K562 (cell line): ENCODE measurements around the gene HLA-DQA2. TPM values are rescaled to one million over a fixed set of nuclear protein-coding genes. Genes with fewer than 3 reads are reported as not detected.

Experiments
- ATAC-seq: fragments of 200-7000 bp; cut with Tn5 transposase; 3 replicates; pipeline ENCODE4 v1.9.1; 2020; ENCODE audit warnings: moderate library complexity
- BruUV-seq: library from RNA; stranded (reverse); fragments of 400-500 nt; replicated peaks from 2 replicates; lab custom pipeline; 2021; lab: Mats Ljungman, UMichigan
- CTCF ChIA-PET: fragments of 300-600 bp; formaldehyde crosslinking; extraction: SDS; loops from one replicate; lab custom pipeline; 2021; ENCODE audit warnings: low intra/inter-chr PET ratio; lab: Yijun Ruan, JAX
- POLR2A ChIA-PET: fragments of 300-600, 350-650 bp; sonication (Branson Sonifier 250); formaldehyde crosslinking; extraction: SDS; loops from one replicate; lab custom pipeline; 2021; ENCODE audit warnings: antibody characterized with exemption, inconsistent platforms; lab: Yijun Ruan, JAX
- DNase-seq, 4 experiments: peaks; one replicate each; pipeline versions ENCODE4 v3.0.0 to v3.0.0-alpha.2; 2011 to 2018; ENCODE audit warnings: low spot score in 3 of 4, mixed read lengths in 3 of 4; ENCODE audit errors: extremely low read depth in 1 of 4
- FAIRE-seq: peaks from 2 replicates; lab custom pipeline; 2011; peaks lifted over from hg19 to GRCh38; lab: Jason Lieb, UNC
- H2AFZ ChIP-seq: 2 replicates; pipeline ENCODE4 v1.6.0; 2011; ENCODE audit warnings: low read depth, low read length, control low read depth, inconsistent platforms
- H3K27ac ChIP-seq: fragments of 200-600 bp; 3 replicates; pipeline ENCODE4 v1.8.0; 2011; ENCODE audit warnings: low read depth, mild to moderate bottlenecking, control low read depth, inconsistent platforms, low read length, moderate library complexity, mixed read lengths; ENCODE audit errors: extremely low read depth
- H3K27me3 ChIP-seq, 2 experiments: fragments of 300-600 bp in 1 of 2; 2 replicates in 1 of 2; 3 replicates in 1 of 2; pipeline versions ENCODE4 v1.6.0 to v1.8.0; 2011; ENCODE audit warnings: inconsistent platforms in 2 of 2, low read length in 2 of 2, mild to moderate bottlenecking in 1 of 2, mixed read lengths in 1 of 2, moderate library complexity in 1 of 2; ENCODE audit not compliant: control insufficient read depth in 2 of 2, insufficient read depth in 2 of 2
- H3K36me3 ChIP-seq: fragments of 300-600 bp; 3 replicates; pipeline ENCODE4 v1.8.0; 2011; ENCODE audit warnings: mild to moderate bottlenecking, low read length, inconsistent platforms; ENCODE audit not compliant: control insufficient read depth, insufficient read depth
- H3K4me1 ChIP-seq, 2 experiments: fragments of 200-600 bp in 1 of 2; replicated peaks in 1 of 2; 2 replicates in 1 of 2; 3 replicates in 1 of 2; pipeline versions ENCODE4 v1.5.1 to v1.8.0; 2011; ENCODE audit warnings: inconsistent platforms in 2 of 2, low read length in 2 of 2, mild to moderate bottlenecking in 1 of 2, mixed read lengths in 1 of 2, moderate library complexity in 1 of 2; ENCODE audit not compliant: control insufficient read depth in 2 of 2, insufficient read depth in 2 of 2
- H3K4me2 ChIP-seq: 2 replicates; pipeline ENCODE4 v1.6.1; 2011; ENCODE audit warnings: low read length, control low read depth, inconsistent platforms, mixed read lengths; ENCODE audit not compliant: insufficient read depth
- H3K4me3 ChIP-seq: fragments of 200-600 bp; sonication (generic), shearing (Covaris generic); 2 replicates; pipeline ENCODE4 v1.5.1; 2016; ENCODE audit warnings: control low read depth, inconsistent platforms
- H3K79me2 ChIP-seq: fragments of 200-600 bp; 3 replicates; pipeline ENCODE4 v1.8.0; 2011; ENCODE audit warnings: low read length, inconsistent platforms; ENCODE audit not compliant: control insufficient read depth, insufficient read depth
- H3K9ac ChIP-seq, 2 experiments: 2 replicates each; pipeline versions ENCODE4 v1.6.0 to v1.6.1; 2011; ENCODE audit warnings: low read depth in 2 of 2, low read length in 2 of 2, control low read depth in 1 of 2, inconsistent platforms in 1 of 2, mild to moderate bottlenecking in 1 of 2, mixed read lengths in 1 of 2; ENCODE audit not compliant: insufficient read depth in 1 of 2
- H3K9me1 ChIP-seq: one replicate; pipeline ENCODE4 v1.6.0; 2011; ENCODE audit warnings: inconsistent platforms, mild to moderate bottlenecking, low read length, moderate library complexity; ENCODE audit not compliant: control insufficient read depth, insufficient read depth
- H3K9me3 ChIP-seq: replicated peaks from 2 replicates; pipeline ENCODE4 v1.5.1; 2011; ENCODE audit warnings: low read depth, low read length, inconsistent platforms; ENCODE audit not compliant: control insufficient read depth, insufficient read depth
- H4K20me1 ChIP-seq: replicated peaks from 2 replicates; pipeline ENCODE4 v1.6.1; 2011; ENCODE audit warnings: low read length, inconsistent platforms, mixed read lengths; ENCODE audit not compliant: control insufficient read depth, insufficient read depth
- ADNP ChIP-seq: fragments of 200-800 bp; sonication (Bioruptor generic); IDR thresholded peaks from 2 replicates; pipeline ENCODE4 v1.6.1; 2016; ENCODE audit warnings: missing genetic modification characterization, missing compliant biosample characterization
- CTCF ChIP-seq, 3 experiments: IDR thresholded peaks in 2 of 3; conservative IDR thresholded peaks in 1 of 3; 2 replicates each; pipeline ENCODE4 v1.5.1; 2011 to 2012; ENCODE audit warnings: low read length in 3 of 3, mild to moderate bottlenecking in 3 of 3, control low read depth in 2 of 3, improper control_type of control experiment in 1 of 3, inconsistent platforms in 1 of 3, low read depth in 1 of 3, mixed read lengths in 1 of 3, moderate library complexity in 1 of 3; ENCODE audit not compliant: insufficient read depth in 2 of 3
- GTF2E2 ChIP-seq: fragments of 200-800 bp; sonication (Bioruptor generic); IDR thresholded peaks from 2 replicates; pipeline ENCODE4 v1.6.1; 2016; ENCODE audit warnings: missing genetic modification characterization, missing compliant biosample characterization
- KLF10 ChIP-seq: fragments of 250-450 bp; sonication (Bioruptor Pico); IDR thresholded peaks from 2 replicates; pipeline ENCODE4 v1.6.1; 2021; ENCODE audit warnings: matching md5 sums
- MTA2 ChIP-seq: fragments of 450-650 bp; IDR thresholded peaks from 2 replicates; pipeline ENCODE4 v1.6.1; 2016; ENCODE audit warnings: low read depth
- MTA3 ChIP-seq: fragments of 450-650 bp; formaldehyde crosslinking; IDR thresholded peaks from 2 replicates; pipeline ENCODE4 v1.6.1; 2017; ENCODE audit warnings: mild to moderate bottlenecking, borderline replicate concordance
- POLR2B ChIP-seq: fragments of 450-650 bp; IDR thresholded peaks from 2 replicates; pipeline ENCODE4 v1.6.1; 2018; ENCODE audit warnings: low read depth; ENCODE audit not compliant: partially characterized antibody
- POLR3G ChIP-seq: IDR thresholded peaks from 2 replicates; pipeline ENCODE4 v1.6.1; 2011; ENCODE audit not compliant: insufficient read length, insufficient replicate concordance; ENCODE audit errors: extremely low read depth
- SAFB ChIP-seq: fragments of 200-400 bp; formaldehyde crosslinking; IDR thresholded peaks from 2 replicates; pipeline ENCODE4 v1.6.1; 2017; ENCODE audit warnings: low read depth, low read length, borderline replicate concordance
- TCF7 ChIP-seq: sonication (generic); IDR thresholded peaks from 2 replicates; pipeline ENCODE4 v1.6.1; 2016; ENCODE audit warnings: antibody characterized with exemption, borderline replicate concordance
- ZNF282 ChIP-seq: sonication (generic); formaldehyde crosslinking; IDR thresholded peaks from 2 replicates; pipeline ENCODE4 v1.8.1; 2023; ENCODE audit warnings: missing genetic modification reagents
- ZNF408 ChIP-seq: fragments of 250-450 bp; sonication (Bioruptor Pico); IDR thresholded peaks from 2 replicates; pipeline ENCODE4 v1.4.0; 2020; ENCODE audit warnings: low read depth, mild to moderate bottlenecking, moderate library complexity
- WGBS: fragments of 100-300 bp; shearing (Covaris generic); methylation state at CpG from one replicate; pipeline ENCODE4 v1.1.6; 2016; ENCODE audit warnings: low coverage, mixed read lengths; ENCODE audit not compliant: insufficient coverage; ENCODE audit errors: missing lambda C conversion rate; 5-methylcytosine and 5-hydroxymethylcytosine counted together
- in situ Hi-C: fragments of 300-500 bp; cut with MboI; formaldehyde crosslinking; loops from 4 replicates; pipeline ENCODE4 v1.15.0; 2018; ENCODE audit warnings: inconsistent platforms, mixed read lengths
- intact Hi-C: fragments of 100-400 bp; cut with micrococcal nuclease; formaldehyde crosslinking; loops from 2 replicates; pipeline ENCODE4 v1.14.2; 2022
- polyA plus RNA-seq, 8 experiments: library from polyadenylated mRNA; depleted of rRNA in 4 of 8; stranded (reverse) in 5 of 8; unstranded in 3 of 8; fragments of >200 nt; fragmentation: Nextera tagmentation in 2 of 8; fragmentation: Illumina TruSeq in 1 of 8; extraction: Ambion mirVana in 2 of 8; extraction: Trizol in 1 of 8; gene quantifications; 2 replicates each; pipeline versions ENCODE4 v1.2.1 to v1.2.3, GENCODE V29; 2011 to 2014; ENCODE audit warnings: inconsistent platforms in 1 of 8, missing spikeins in 1 of 8
- total RNA-seq, 7 experiments: library from RNA; depleted of rRNA in 6 of 7; stranded (reverse); fragments of >200 nt in 6 of 7; fragmentation: Illumina TruSeq in 2 of 7; extraction: Trizol in 2 of 7; gene quantifications; 2 replicates each; pipeline versions ENCODE4 v1.2.1 to v1.2.3, GENCODE V29; 2011 to 2021; ENCODE audit warnings: low replicate concordance in 1 of 7
- TF ChIP-seq, protein P1 (sequence below), 2 experiments: fragments of 450-650 bp in 1 of 2; sonication (generic) in 1 of 2; formaldehyde crosslinking in 1 of 2; IDR thresholded peaks in 1 of 2; conservative IDR thresholded peaks in 1 of 2; 2 replicates each; pipeline versions ENCODE4 v1.6.1 to v1.8.1; 2016 to 2023; ENCODE audit warnings: mild to moderate bottlenecking in 2 of 2, moderate library complexity in 2 of 2, inconsistent platforms in 1 of 2, missing genetic modification reagents in 1 of 2
- TF ChIP-seq, protein P2 (sequence below): fragments of 250-450 bp; sonication (Bioruptor Pico); IDR thresholded peaks from 2 replicates; pipeline ENCODE4 v1.8.0; 2021; ENCODE audit warnings: mild to moderate bottlenecking, moderate library complexity
- TF ChIP-seq, protein P3 (sequence below): fragments of 250-450 bp; sonication (Bioruptor Pico); IDR thresholded peaks from 2 replicates; pipeline ENCODE4 v1.9.0; 2021; ENCODE audit warnings: mild to moderate bottlenecking, inconsistent platforms

Gene HLA-DQA2
- total and polyA plus RNA-seq, 9 of the 15 experiments (the other 6 are each of a cell fraction or from before 2014, with no cell fraction given): not detected

DNA sequence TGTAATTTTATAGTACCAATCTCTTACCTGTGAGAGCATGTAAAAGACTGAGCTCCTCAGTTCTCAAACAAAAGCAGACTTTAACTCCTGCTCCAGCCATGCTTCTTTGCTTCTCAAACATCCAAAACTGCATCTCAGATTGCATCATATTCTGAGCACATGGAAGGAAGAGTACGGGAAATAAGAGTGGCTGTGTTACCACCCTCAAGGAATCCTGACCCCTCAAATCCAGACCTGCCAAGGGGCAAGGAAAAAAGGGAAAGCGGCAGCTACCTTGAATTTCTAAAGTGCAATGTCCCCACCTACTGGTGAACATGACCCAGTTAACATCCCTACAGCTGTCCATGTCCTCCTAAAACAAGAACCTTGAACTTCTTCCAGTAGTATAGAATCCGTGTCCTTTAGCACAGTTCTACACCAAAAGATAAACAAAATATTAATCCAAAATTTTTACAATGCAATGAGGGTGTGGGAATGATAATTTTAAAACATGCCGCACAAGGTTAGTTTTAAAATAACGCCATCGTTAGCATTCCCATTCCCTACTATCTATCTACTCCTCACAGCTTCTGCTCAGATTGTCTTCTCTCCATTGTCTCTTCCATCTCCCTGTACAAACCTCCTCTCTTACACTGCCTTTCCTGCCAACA lies 40.7 kb upstream of the HLA-DQA2 start:
- peak; percentile 19 to 72 (median 40) for DNase-seq
- TF ChIP-seq, protein P1, sequence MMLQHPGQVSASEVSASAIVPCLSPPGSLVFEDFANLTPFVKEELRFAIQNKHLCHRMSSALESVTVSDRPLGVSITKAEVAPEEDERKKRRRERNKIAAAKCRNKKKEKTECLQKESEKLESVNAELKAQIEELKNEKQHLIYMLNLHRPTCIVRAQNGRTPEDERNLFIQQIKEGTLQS (IDR thresholded peaks at IDR 0.05): peak; percentile 18; the same call in 1 of the 2 replicates
- TF ChIP-seq, protein P1 (CRISPR knock-in tag; conservative IDR thresholded peaks at IDR 0.05): no peak
- no peak for TF ChIP-seq ZNF282 (CRISPR knock-in tag)
- no peak for TF ChIP-seq KLF10 (CRISPR knock-in tag)
- TF ChIP-seq CTCF (IDR thresholded peaks at IDR 0.05 in 2 of 3, conservative IDR thresholded peaks at IDR 0.05 in 1 of 3; ENCODE audit: insufficient read depth in 2 of 3, low read depth in 1 of 3, low read length in 3 of 3): peak; percentile 66 to 81 (median 78)
- no peak for TF ChIP-seq MTA2
- no peak for TF ChIP-seq ZNF408 (CRISPR knock-in tag)
- TF ChIP-seq, protein P2, sequence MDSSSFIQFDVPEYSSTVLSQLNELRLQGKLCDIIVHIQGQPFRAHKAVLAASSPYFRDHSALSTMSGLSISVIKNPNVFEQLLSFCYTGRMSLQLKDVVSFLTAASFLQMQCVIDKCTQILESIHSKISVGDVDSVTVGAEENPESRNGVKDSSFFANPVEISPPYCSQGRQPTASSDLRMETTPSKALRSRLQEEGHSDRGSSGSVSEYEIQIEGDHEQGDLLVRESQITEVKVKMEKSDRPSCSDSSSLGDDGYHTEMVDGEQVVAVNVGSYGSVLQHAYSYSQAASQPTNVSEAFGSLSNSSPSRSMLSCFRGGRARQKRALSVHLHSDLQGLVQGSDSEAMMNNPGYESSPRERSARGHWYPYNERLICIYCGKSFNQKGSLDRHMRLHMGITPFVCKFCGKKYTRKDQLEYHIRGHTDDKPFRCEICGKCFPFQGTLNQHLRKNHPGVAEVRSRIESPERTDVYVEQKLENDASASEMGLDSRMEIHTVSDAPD: no peak
- no peak for TF ChIP-seq ADNP (tag)
- no peak for TF ChIP-seq MTA3
- TF ChIP-seq SAFB: no peak
- TF ChIP-seq, protein P3, sequence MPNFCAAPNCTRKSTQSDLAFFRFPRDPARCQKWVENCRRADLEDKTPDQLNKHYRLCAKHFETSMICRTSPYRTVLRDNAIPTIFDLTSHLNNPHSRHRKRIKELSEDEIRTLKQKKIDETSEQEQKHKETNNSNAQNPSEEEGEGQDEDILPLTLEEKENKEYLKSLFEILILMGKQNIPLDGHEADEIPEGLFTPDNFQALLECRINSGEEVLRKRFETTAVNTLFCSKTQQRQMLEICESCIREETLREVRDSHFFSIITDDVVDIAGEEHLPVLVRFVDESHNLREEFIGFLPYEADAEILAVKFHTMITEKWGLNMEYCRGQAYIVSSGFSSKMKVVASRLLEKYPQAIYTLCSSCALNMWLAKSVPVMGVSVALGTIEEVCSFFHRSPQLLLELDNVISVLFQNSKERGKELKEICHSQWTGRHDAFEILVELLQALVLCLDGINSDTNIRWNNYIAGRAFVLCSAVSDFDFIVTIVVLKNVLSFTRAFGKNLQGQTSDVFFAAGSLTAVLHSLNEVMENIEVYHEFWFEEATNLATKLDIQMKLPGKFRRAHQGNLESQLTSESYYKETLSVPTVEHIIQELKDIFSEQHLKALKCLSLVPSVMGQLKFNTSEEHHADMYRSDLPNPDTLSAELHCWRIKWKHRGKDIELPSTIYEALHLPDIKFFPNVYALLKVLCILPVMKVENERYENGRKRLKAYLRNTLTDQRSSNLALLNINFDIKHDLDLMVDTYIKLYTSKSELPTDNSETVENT (CRISPR knock-in tag): no peak
- TF ChIP-seq GTF2E2: no peak
- no peak for TF ChIP-seq POLR2B
- TF ChIP-seq TCF7: no peak
- no peak for TF ChIP-seq POLR3G

More for the DNA sequence above, 40.7 kb upstream of the HLA-DQA2 start:
- Histone ChIP-seq H3K27me3 (peaks cover 0 to 9% of the 10 kb centered on the region in 2 experiments; a peak in 2 of 5 replicates), H3K4me1 (no peaks in the 10 kb centered on the region), H3K4me3 (no peak overlapping the region), H3K9me1 (no peaks in the 10 kb centered on the region), H4K20me1 (no peaks in the 10 kb centered on the region), H2AFZ (no peak overlapping the region), H3K79me2 (no peaks in the 10 kb centered on the region), H3K9ac (no peak overlapping the region), H3K36me3 (no peaks in the 10 kb centered on the region), H3K9me3 (no peaks in the 10 kb centered on the region), H3K4me2 (no peak overlapping the region), H3K27ac (no peak overlapping the region)
- POLR2A ChIA-PET: interaction anchor here (0.6 to 1.0 kb wide), 6 partner anchors 11 to 447 kb away, joined by 3 read pairs; no protein-coding TSS in a partner anchor
- intact Hi-C loops: loop anchor here (1.0 to 5.0 kb wide), 6 partner anchors 87 to 582 kb away; no protein-coding TSS in a partner anchor
- no TSS peak for BruUV-seq
- FAIRE-seq (peak; percentile 93), ATAC-seq (peak; percentile 82)
- in situ Hi-C loops: no loop called here
- CTCF ChIA-PET: interaction anchor here (0.6 to 4.1 kb wide), 4 partner anchors 129 to 287 kb away, joined by 3 to 58 read pairs (median 8); no protein-coding TSS in a partner anchor
- 0% methylated on average over 6 of the region's 6 CpGs for WGBS
